Measurements from ENCODE around the gene CSNK2A1.

Gene CSNK2A1

DNA sequence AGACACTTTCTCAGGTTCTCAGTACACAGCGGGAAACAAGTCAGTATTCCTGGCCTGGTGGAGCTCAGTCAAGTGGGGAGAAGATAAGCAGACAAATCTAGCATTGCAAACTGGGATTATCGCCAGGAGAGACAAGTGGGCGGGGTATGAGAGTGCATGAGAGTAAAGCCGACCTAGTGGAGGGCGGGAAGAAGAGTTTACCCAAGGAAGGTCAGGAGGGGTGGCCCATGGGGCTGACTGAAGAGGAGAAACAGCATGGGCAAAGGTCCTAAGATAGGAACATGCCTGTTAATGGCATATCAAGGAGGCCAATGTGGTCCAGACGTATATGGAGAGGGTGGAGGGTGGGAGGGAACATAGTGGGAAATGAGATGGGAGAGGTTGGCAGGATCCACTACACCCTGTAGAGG is 12.4 kb upstream of the CSNK2A1 start:
- Mint-ChIP-seq H3K4me1 (no peaks in the 10 kb centered on the region), H3K4me3 (no peak overlapping the region), H3K36me3 (no peaks in the 10 kb centered on the region), H3K27me3 (peaks cover 57% of the 10 kb centered on the region), H3K27ac (no peak overlapping the region), H3K9me3 (no peaks in the 10 kb centered on the region)
- CTCF ChIA-PET: interaction anchor here (0.6 kb wide), 1 partner anchor 259 kb away, joined by 4 read pairs; no protein-coding TSS in a partner anchor
- no peak for DNase-seq

DNA sequence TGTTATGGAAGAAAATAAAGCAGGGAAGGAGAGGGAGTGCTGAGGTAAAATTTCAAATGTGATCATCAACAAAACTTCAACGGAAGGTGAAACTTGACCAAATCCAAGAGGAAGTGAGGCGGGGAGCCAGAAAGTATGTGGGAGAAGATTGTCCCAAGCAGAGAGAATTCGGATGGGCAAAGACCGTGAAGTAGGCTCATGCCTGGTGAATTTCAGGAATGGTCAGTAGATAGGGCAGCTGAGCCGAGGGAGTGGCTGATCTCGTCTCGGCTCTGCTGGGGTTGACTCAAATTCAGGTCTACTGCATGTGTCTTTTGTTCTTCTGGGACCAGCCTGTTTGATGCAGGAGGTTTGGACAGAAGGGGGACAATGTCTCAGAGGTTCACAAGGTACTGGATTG is 7.0 kb upstream of the CSNK2A1 start:
- CTCF ChIA-PET: interaction anchor here (0.8 kb wide), 1 partner anchor 10 kb away, joined by 3 read pairs; no protein-coding TSS in a partner anchor
- no peaks in the 10 kb centered on the region for H3K9me3 Mint-ChIP-seq
- H3K4me1 Mint-ChIP-seq: no peaks in the 10 kb centered on the region
- H3K4me3 Mint-ChIP-seq: no peak overlapping the region
- peaks cover 73% of the 10 kb centered on the region for H3K27me3 Mint-ChIP-seq
- DNase-seq: no peak
- no peak overlapping the region for H3K27ac Mint-ChIP-seq
- H3K36me3 Mint-ChIP-seq: no peaks in the 10 kb centered on the region

DNA sequence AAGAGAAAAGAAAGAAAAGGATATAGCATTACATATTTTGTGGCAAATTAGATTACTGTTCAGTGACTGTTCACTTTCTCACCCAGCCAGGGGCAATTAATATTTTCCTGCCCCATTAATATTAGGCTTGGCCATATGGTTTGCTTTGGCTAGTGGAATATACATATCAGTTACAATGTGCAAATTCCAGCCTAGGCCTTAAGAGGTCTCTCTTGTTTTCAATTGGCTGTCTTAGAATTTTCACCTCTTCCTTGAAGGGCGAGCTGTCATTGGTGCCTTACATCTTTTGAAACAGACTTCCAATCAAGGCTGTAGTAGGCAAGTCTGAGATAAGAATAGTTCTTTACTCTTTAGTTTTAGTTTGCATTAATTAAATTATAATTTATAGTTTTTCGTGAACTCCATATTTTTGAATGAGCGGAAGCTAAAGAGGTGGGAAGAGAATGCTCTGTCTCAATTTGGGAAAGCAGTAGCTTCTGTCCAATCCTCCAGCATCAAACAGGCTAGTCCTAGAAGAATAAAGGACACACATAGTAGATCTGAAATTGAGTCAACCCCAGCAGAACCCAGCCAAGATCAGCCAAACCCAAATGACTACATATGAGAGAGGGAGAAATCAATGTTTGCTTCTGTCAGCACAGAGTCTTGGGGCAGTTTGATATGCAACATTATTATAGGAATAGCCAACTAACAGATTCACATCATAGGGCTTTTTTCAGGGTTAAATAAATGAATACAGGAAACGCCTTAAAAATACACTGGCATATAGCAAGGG is 6.3 kb upstream of the CSNK2A1 start:
- Mint-ChIP-seq H3K9me3 (no peaks in the 10 kb centered on the region), H3K4me3 (no peak overlapping the region), H3K27ac (no peak overlapping the region), H3K27me3 (peaks cover 69% of the 10 kb centered on the region), H3K4me1 (peaks cover 3% of the 10 kb centered on the region), H3K36me3 (peaks cover 3% of the 10 kb centered on the region)
- CTCF ChIA-PET: no interaction called here
- DNase-seq: no peak

DNA sequence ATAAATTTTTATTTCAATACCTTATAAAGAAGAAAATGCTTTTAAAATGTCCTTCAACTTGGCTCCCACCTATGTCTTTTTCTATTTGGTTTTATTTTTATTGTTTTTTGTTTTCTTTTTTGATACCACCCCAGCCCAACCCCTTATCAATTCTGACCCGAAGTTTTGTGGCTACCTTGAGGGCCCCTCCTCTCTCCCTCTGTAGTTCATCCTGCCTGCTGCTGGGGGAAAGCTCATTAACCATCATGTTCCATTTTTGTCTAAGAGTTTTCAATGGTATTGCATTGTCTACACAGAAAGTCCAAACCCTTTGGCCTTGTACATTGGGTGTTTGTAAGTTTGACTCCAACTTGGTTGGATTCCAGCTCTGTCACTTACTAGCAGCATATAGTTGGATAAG is 5.3 kb upstream of the CSNK2A1 start:
- Mint-ChIP-seq H3K4me3 (no peak overlapping the region), H3K4me1 (peaks cover 12% of the 10 kb centered on the region), H3K27ac (no peak overlapping the region), H3K27me3 (peaks cover 59% of the 10 kb centered on the region), H3K9me3 (peaks cover 6% of the 10 kb centered on the region), H3K36me3 (peaks cover 6% of the 10 kb centered on the region)
- CTCF ChIA-PET: no interaction called here
- DNase-seq: no peak

DNA sequence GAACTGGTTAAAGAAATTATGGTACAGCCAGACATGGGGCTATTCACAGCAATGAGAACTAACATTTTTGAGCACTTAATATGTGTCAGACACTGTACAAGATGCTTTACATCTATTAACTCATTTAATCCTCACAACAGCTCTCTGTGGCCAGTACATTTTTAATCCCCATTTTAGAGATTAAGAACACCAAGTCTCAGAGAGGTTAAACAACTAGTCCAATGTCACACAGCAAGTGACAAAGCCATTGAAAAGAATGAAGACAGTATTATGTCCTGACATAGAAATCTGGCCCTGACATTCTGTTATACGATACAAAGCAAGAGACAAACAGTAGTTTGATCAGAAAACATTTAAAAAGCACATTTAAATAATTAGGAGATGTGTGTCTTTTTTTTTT is 3.8 kb upstream of the CSNK2A1 start:
- Mint-ChIP-seq H3K27me3 (peaks cover 46% of the 10 kb centered on the region), H3K36me3 (peaks cover 16% of the 10 kb centered on the region), H3K27ac (no peak overlapping the region), H3K9me3 (peaks cover 8% of the 10 kb centered on the region), H3K4me1 (peaks cover 23% of the 10 kb centered on the region), H3K4me3 (no peak overlapping the region)
- DNase-seq: no peak
- CTCF ChIA-PET: no interaction called here

DNA sequence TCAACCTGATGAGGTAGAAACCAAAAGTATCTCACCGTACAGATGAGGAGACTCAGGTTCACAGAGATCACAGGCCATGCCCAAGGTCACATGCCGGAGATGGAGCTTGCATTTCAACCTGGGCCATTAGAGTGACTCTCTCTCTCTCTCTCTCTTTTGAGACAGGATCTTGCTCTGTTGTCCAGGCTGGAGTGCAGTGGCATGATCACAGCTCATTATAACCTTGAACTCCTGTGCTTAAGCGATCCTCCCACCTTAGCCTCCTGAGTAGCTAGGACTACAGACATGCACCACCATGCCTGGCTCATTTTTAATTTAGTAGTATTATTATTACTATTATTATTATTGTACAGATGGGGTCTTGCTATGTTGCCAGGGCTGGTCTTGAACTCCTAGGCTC is 2.8 kb upstream of the CSNK2A1 start:
- H3K27me3 Mint-ChIP-seq: peaks cover 36% of the 10 kb centered on the region
- CTCF ChIA-PET: interaction anchor here (0.6 kb wide), 2 partner anchors 14 to 216 kb away, joined by 3 read pairs; no protein-coding TSS in a partner anchor
- no peak for DNase-seq
- H3K27ac Mint-ChIP-seq: no peak overlapping the region
- peaks cover 33% of the 10 kb centered on the region for H3K4me1 Mint-ChIP-seq
- peaks cover 11% of the 10 kb centered on the region for H3K9me3 Mint-ChIP-seq
- H3K36me3 Mint-ChIP-seq: peaks cover 22% of the 10 kb centered on the region
- H3K4me3 Mint-ChIP-seq: no peak overlapping the region

DNA sequence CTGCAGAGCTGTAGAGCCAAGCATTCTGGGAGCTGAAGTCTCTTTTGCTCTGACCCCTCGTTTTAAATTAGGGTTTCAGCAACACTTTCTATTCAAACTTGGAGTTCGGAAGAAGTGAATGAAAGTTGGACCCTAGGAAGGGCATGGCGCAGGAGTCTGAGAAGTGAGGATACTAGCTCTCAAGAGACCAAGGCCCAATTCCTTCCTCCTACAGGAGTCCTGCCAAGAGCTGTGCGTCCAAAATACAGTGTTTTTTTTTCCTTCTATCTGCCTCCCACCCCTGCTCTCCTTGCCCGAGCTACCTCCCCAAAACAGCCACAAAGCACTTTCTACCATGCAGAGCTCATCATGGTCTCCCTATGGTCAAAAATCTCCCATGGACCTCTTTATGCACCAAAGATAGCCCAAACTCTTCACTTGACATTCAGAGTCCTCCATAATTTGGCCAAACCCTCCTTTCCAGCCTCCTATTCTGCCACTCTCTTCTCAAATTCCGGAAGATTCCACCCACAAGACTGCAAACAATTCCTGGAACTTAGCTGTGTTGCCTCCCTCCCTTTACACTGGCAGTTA is 649 bp upstream of the CSNK2A1 start:
- peaks cover 42% of the 10 kb centered on the region for H3K36me3 Mint-ChIP-seq
- peaks cover 47% of the 10 kb centered on the region for H3K4me1 Mint-ChIP-seq
- H3K27me3 Mint-ChIP-seq: peaks cover 22% of the 10 kb centered on the region
- H3K9me3 Mint-ChIP-seq: peaks cover 25% of the 10 kb centered on the region
- CTCF ChIA-PET: no interaction called here
- peak overlapping the region; percentile 96 for H3K27ac Mint-ChIP-seq
- no peak for DNase-seq
- peak overlapping the region; percentile 93 for H3K4me3 Mint-ChIP-seq

- Mint-ChIP-seq H3K27ac (peak overlapping the region; percentile 96), H3K27me3 (peaks cover 16% of the 10 kb centered on the region), H3K4me3 (peak overlapping the region; percentile 93), H3K36me3 (peaks cover 52% of the 10 kb centered on the region), H3K4me1 (peaks cover 59% of the 10 kb centered on the region), H3K9me3 (peaks cover 25% of the 10 kb centered on the region)
- CTCF ChIA-PET: interaction anchor here (0.8 kb wide), 1 partner anchor 18 kb away, joined by 3 read pairs; no protein-coding TSS in a partner anchor
- DNase-seq: peak; percentile 54
These were observed 717 bp downstream of the CSNK2A1 start for GRCh38 chr20:542777-543368.

GRCh38 chr20:540391-541201 is 3.0 kb downstream of the CSNK2A1 start:
- DNase-seq: no peak
- H3K27me3 Mint-ChIP-seq: peaks cover 2% of the 10 kb centered on the region
- peaks cover 25% of the 10 kb centered on the region for H3K9me3 Mint-ChIP-seq
- CTCF ChIA-PET: no interaction called here
- no peak overlapping the region for H3K4me3 Mint-ChIP-seq
- H3K4me1 Mint-ChIP-seq: peaks cover 74% of the 10 kb centered on the region
- peaks cover 58% of the 10 kb centered on the region for H3K36me3 Mint-ChIP-seq
- H3K27ac Mint-ChIP-seq: peak overlapping the region; percentile 20

GRCh38 chr20:539848-540247 is 3.7 kb downstream of the CSNK2A1 start:
- DNase-seq: no peak
- no peak overlapping the region for H3K4me3 Mint-ChIP-seq

DNA sequence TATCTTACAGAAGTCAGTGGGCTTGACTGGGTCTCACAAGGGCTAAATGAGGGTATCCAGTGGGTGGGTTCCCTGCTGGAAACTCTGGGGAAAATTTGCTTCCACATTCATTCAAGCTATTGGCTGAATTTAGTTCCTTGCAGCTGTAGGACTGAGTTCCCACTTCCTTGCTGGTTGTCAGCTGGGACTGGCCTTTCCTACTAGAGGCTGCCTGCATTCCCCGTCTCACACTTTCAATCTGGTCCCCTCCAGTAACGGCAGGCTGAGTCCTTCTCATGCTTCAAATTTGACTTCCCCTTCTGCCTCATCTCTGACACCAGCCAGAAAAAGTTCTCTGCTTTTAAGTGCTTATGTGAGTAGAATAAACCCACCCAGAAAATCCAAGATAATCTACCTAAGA is 4.4 kb downstream of the CSNK2A1 start:
- peaks cover 55% of the 10 kb centered on the region for H3K36me3 Mint-ChIP-seq
- peaks cover 19% of the 10 kb centered on the region for H3K9me3 Mint-ChIP-seq
- peaks cover 72% of the 10 kb centered on the region for H3K4me1 Mint-ChIP-seq

More at GRCh38 chr20:539848-540247, 3.7 kb downstream of the CSNK2A1 start:
- Mint-ChIP-seq H3K4me1 (peaks cover 75% of the 10 kb centered on the region), H3K27me3 (no peaks in the 10 kb centered on the region), H3K9me3 (peaks cover 25% of the 10 kb centered on the region), H3K36me3 (peaks cover 55% of the 10 kb centered on the region), H3K27ac (no peak overlapping the region)
- CTCF ChIA-PET: no interaction called here

DNA sequence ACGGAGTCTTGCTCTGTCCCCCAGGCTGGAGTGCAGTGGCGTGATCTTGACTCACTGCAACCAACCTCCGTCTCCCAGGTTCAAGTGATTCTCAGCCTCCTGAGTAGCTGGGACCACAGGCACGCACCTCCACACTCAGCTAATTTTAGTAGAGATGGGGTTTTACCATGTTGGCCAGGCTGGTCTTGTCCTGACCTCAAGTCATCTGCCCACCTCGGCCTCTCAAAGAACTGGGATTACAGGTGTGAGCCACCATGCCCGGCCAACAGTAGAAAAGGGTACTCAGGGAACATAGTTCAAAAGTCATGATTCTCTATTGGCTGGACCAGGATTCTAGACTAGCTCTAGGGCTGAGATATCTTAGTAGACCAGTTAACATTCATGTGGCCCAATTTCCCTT is 5.6 kb downstream of the CSNK2A1 start:
- DNase-seq: no peak
- H3K9me3 Mint-ChIP-seq: peaks cover 19% of the 10 kb centered on the region
- peaks cover 65% of the 10 kb centered on the region for H3K4me1 Mint-ChIP-seq
- no peaks in the 10 kb centered on the region for H3K27me3 Mint-ChIP-seq
- H3K27ac Mint-ChIP-seq: no peak overlapping the region
- no peak overlapping the region for H3K4me3 Mint-ChIP-seq
- CTCF ChIA-PET: interaction anchor here (0.7 to 1.7 kb wide), 2 partner anchors 23 to 727 kb away, joined by 3 to 4 read pairs; no protein-coding TSS in a partner anchor
- H3K36me3 Mint-ChIP-seq: peaks cover 55% of the 10 kb centered on the region

More for the DNA sequence above, 4.4 kb downstream of the CSNK2A1 start:
- DNase-seq: no peak
- no peaks in the 10 kb centered on the region for H3K27me3 Mint-ChIP-seq
- H3K4me3 Mint-ChIP-seq: no peak overlapping the region
- CTCF ChIA-PET: no interaction called here
- H3K27ac Mint-ChIP-seq: no peak overlapping the region

GRCh38 chr20:536426-537010 is 7.1 kb downstream of the CSNK2A1 start:
- peaks cover 54% of the 10 kb centered on the region for H3K4me1 Mint-ChIP-seq
- H3K9me3 Mint-ChIP-seq: peaks cover 14% of the 10 kb centered on the region
- CTCF ChIA-PET: no interaction called here
- peaks cover 53% of the 10 kb centered on the region for H3K36me3 Mint-ChIP-seq
- H3K4me3 Mint-ChIP-seq: no peak overlapping the region
- H3K27me3 Mint-ChIP-seq: no peaks in the 10 kb centered on the region
- no peak for DNase-seq
- H3K27ac Mint-ChIP-seq: no peak overlapping the region

- peaks cover 49% of the 10 kb centered on the region for H3K4me1 Mint-ChIP-seq
- H3K27me3 Mint-ChIP-seq: no peaks in the 10 kb centered on the region
- no peak overlapping the region for H3K4me3 Mint-ChIP-seq
- no peak for DNase-seq
- H3K27ac Mint-ChIP-seq: no peak overlapping the region
- H3K36me3 Mint-ChIP-seq: peaks cover 51% of the 10 kb centered on the region
- CTCF ChIA-PET: no interaction called here
- peaks cover 12% of the 10 kb centered on the region for H3K9me3 Mint-ChIP-seq
These were observed 7.6 kb downstream of the CSNK2A1 start for GRCh38 chr20:535958-536357.
